ENCODE measurements around the gene MAP4K4.
"Not testable (repeated sequence)": the region's sequence is repeated elsewhere in the genome, so short reads cannot be mapped to it uniquely, and the experiment has no call there.

MAP4K4 gene

GRCh38 chr2:101773137-101773536 lies 75.6 kb downstream of the MAP4K4 start:
- Histone ChIP-seq H3F3A (ENCODE audit: low read depth) (no peaks in the 10 kb centered on the region), H3K4me1 (ENCODE audit: insufficient read depth, low read length, poor library complexity, severe bottlenecking) (peaks cover 26% of the 10 kb centered on the region), H2AFZ (ENCODE audit: low read length) (no peak overlapping the region), H3K27me3 (ENCODE audit: insufficient read depth, low read length, poor library complexity, severe bottlenecking) (no peaks in the 10 kb centered on the region), H3K9me2 (replicated peaks; ENCODE audit: low read depth, low read length) (no peaks in the 10 kb centered on the region), H3K79me2 (ENCODE audit: insufficient read depth, low read length) (peaks cover 96% of the 10 kb centered on the region), H3K4me2 (ENCODE audit: low read depth, low read length, poor library complexity, severe bottlenecking) (no peak overlapping the region), H3K4me3 (ENCODE audit: low read length, poor library complexity, severe bottlenecking) (no peak overlapping the region), H3K9me3 (ENCODE audit: insufficient read depth, low read depth, low read length) (no peaks in the 10 kb centered on the region), H3K9ac (ENCODE audit: low read depth, low read length, poor library complexity, severe bottlenecking) (no peak overlapping the region), H3K36me3 (ENCODE audit: insufficient read depth, low read length) (no peaks in the 10 kb centered on the region), H4K20me1 (ENCODE audit: insufficient read depth, low read length, poor library complexity, severe bottlenecking) (peaks cover 91% of the 10 kb centered on the region)
- TF ChIP-seq EZH2phosphoT487 (IDR thresholded peaks at IDR 0.05; ENCODE audit: borderline replicate concordance), result no peak

- Histone ChIP-seq H4K20me1 (ENCODE audit: insufficient read depth, low read length, poor library complexity, severe bottlenecking) (peaks cover 92% of the 10 kb centered on the region), H3K4me1 (ENCODE audit: insufficient read depth, low read length, poor library complexity, severe bottlenecking) (peaks cover 18% of the 10 kb centered on the region), H3K79me2 (ENCODE audit: insufficient read depth, low read length) (peaks cover 96% of the 10 kb centered on the region)
- H3K4me3 ChIP-seq (ENCODE audit: low read length, poor library complexity, severe bottlenecking); H3K36me3 ChIP-seq (ENCODE audit: insufficient read depth, low read length); H3K9me3 ChIP-seq (ENCODE audit: insufficient read depth, low read depth, low read length); H3K4me2 ChIP-seq (ENCODE audit: low read depth, low read length, poor library complexity, severe bottlenecking); H3K27me3 ChIP-seq (ENCODE audit: insufficient read depth, low read length, poor library complexity, severe bottlenecking); H2AFZ ChIP-seq (ENCODE audit: low read length); H3F3A ChIP-seq (ENCODE audit: low read depth); H3K9ac ChIP-seq (ENCODE audit: low read depth, low read length, poor library complexity, severe bottlenecking); H3K9me2 ChIP-seq (replicated peaks; ENCODE audit: low read depth, low read length): not testable (repeated sequence)
These were observed 76.5 kb downstream of the MAP4K4 start for GRCh38 chr2:101773961-101774360.

- no peaks in the 10 kb centered on the region for H3K9me3 ChIP-seq (ENCODE audit: insufficient read depth, low read depth, low read length)
- H3K4me2 ChIP-seq (ENCODE audit: low read depth, low read length, poor library complexity, severe bottlenecking), result no peak overlapping the region
- no peaks in the 10 kb centered on the region for H3F3A ChIP-seq (ENCODE audit: low read depth)
- peaks cover 19% of the 10 kb centered on the region for H3K4me1 ChIP-seq (ENCODE audit: insufficient read depth, low read length, poor library complexity, severe bottlenecking)
- H3K9ac ChIP-seq (ENCODE audit: low read depth, low read length, poor library complexity, severe bottlenecking), result peak overlapping the region; percentile 15
- H3K36me3 ChIP-seq (ENCODE audit: insufficient read depth, low read length), result no peaks in the 10 kb centered on the region
- TF ChIP-seq EZH2phosphoT487 (IDR thresholded peaks at IDR 0.05; ENCODE audit: borderline replicate concordance), result no peak
- TF ChIP-seq CTCF (conservative IDR thresholded peaks at IDR 0.05; ENCODE audit: low read length), result no peak
- H4K20me1 ChIP-seq (ENCODE audit: insufficient read depth, low read length, poor library complexity, severe bottlenecking), result peaks cover 95% of the 10 kb centered on the region
- no peaks in the 10 kb centered on the region for H3K27me3 ChIP-seq (ENCODE audit: insufficient read depth, low read length, poor library complexity, severe bottlenecking)
- H2AFZ ChIP-seq (ENCODE audit: low read length), result no peak overlapping the region
- no peak overlapping the region for H3K4me3 ChIP-seq (ENCODE audit: low read length, poor library complexity, severe bottlenecking)
- no peaks in the 10 kb centered on the region for H3K9me2 ChIP-seq (replicated peaks; ENCODE audit: low read depth, low read length)
- H3K79me2 ChIP-seq (ENCODE audit: insufficient read depth, low read length), result peaks cover 96% of the 10 kb centered on the region
These were observed 77.6 kb downstream of the MAP4K4 start for GRCh38 chr2:101775092-101775491.

GRCh38 chr2:101775636-101776035 lies 78.1 kb downstream of the MAP4K4 start:
- Histone ChIP-seq H2AFZ (ENCODE audit: low read length) (no peak overlapping the region), H3K9me2 (replicated peaks; ENCODE audit: low read depth, low read length) (no peaks in the 10 kb centered on the region), H4K20me1 (ENCODE audit: insufficient read depth, low read length, poor library complexity, severe bottlenecking) (peaks cover 95% of the 10 kb centered on the region), H3K27me3 (ENCODE audit: insufficient read depth, low read length, poor library complexity, severe bottlenecking) (no peaks in the 10 kb centered on the region), H3F3A (ENCODE audit: low read depth) (no peaks in the 10 kb centered on the region), H3K4me3 (ENCODE audit: low read length, poor library complexity, severe bottlenecking) (no peak overlapping the region), H3K36me3 (ENCODE audit: insufficient read depth, low read length) (no peaks in the 10 kb centered on the region), H3K4me2 (ENCODE audit: low read depth, low read length, poor library complexity, severe bottlenecking) (no peak overlapping the region), H3K4me1 (ENCODE audit: insufficient read depth, low read length, poor library complexity, severe bottlenecking) (peaks cover 19% of the 10 kb centered on the region), H3K9me3 (ENCODE audit: insufficient read depth, low read depth, low read length) (no peaks in the 10 kb centered on the region), H3K79me2 (ENCODE audit: insufficient read depth, low read length) (peaks cover 96% of the 10 kb centered on the region), H3K9ac (ENCODE audit: low read depth, low read length, poor library complexity, severe bottlenecking) (no peak overlapping the region)
- TF ChIP-seq EZH2phosphoT487 (IDR thresholded peaks at IDR 0.05; ENCODE audit: borderline replicate concordance) (no peak), CTCF (conservative IDR thresholded peaks at IDR 0.05; ENCODE audit: low read length) (no peak)
